Endothelial cell of umbilical vein (primary cell): ENCODE measurements around the gene SPECC1L. TPM values are rescaled to one million over a fixed set of nuclear protein-coding genes. Genes with fewer than 3 reads are reported as not detected.

Experiments
- Bru-seq: library from RNA; stranded (reverse); fragments of 400-500 nt; gene quantifications from one replicate; lab custom pipeline; 2021; lab: Mats Ljungman, UMichigan
- BruChase-seq, 2 experiments: library from RNA; stranded (reverse); fragments of 400-500 nt; gene quantifications; one replicate each; lab custom pipeline; 2021; lab: Mats Ljungman, UMichigan
- BruUV-seq: library from RNA; stranded (reverse); fragments of 400-500 nt; replicated peaks from 2 replicates; lab custom pipeline; 2021; lab: Mats Ljungman, UMichigan
- CTCF ChIA-PET: fragments of 300-600, 350-600 bp; sonication (Branson Sonifier 250); formaldehyde crosslinking; loops from one replicate; lab custom pipeline; 2021; ENCODE audit warnings: antibody characterized with exemption, inconsistent platforms; lab: Charles Lee
- POLR2A ChIA-PET: fragments of 300-600, 350-600 bp; sonication (Branson Sonifier 250); formaldehyde crosslinking; loops from one replicate; lab custom pipeline; 2021; ENCODE audit warnings: antibody characterized with exemption, inconsistent platforms; lab: Charles Lee
- DNase-seq: peaks from one replicate; pipeline ENCODE4 v3.0.0-alpha.2; 2011; ENCODE audit warnings: low read depth, low spot score
- FAIRE-seq: peaks from 2 replicates; lab custom pipeline; 2011; peaks lifted over from hg19 to GRCh38; lab: Jason Lieb, UNC
- H2AFZ ChIP-seq: 2 replicates; pipeline ENCODE4 v1.6.0; 2012; ENCODE audit warnings: low read depth, low read length, control low read depth, inconsistent platforms
- H3K27ac ChIP-seq: 2 replicates; pipeline ENCODE4 v1.5.1; 2011; ENCODE audit warnings: low read depth, mild to moderate bottlenecking, control low read depth, low read length, moderate library complexity; ENCODE audit not compliant: insufficient read depth
- H3K27me3 ChIP-seq, 2 experiments: 2 replicates each; pipeline versions ENCODE4 v1.6.0 to v1.6.1; 2011; ENCODE audit warnings: low read length in 2 of 2, mixed read lengths in 1 of 2; ENCODE audit not compliant: control insufficient read depth in 2 of 2, insufficient read depth in 2 of 2
- H3K36me3 ChIP-seq, 2 experiments: 2 replicates in 1 of 2; 3 replicates in 1 of 2; pipeline ENCODE4 v1.5.1; 2011; ENCODE audit warnings: low read length in 2 of 2, mild to moderate bottlenecking in 1 of 2, moderate library complexity in 1 of 2; ENCODE audit not compliant: control insufficient read depth in 2 of 2, insufficient read depth in 2 of 2; ENCODE audit errors: extremely low read depth in 1 of 2
- H3K4me1 ChIP-seq: 3 replicates; pipeline ENCODE4 v1.5.1; 2011; ENCODE audit warnings: mild to moderate bottlenecking, low read length; ENCODE audit not compliant: control insufficient read depth, insufficient read depth; ENCODE audit errors: extremely low read depth
- H3K4me2 ChIP-seq: 2 replicates; pipeline ENCODE4 v1.6.1; 2011; ENCODE audit warnings: low read length, control low read depth, mixed read lengths; ENCODE audit not compliant: insufficient read depth
- H3K4me3 ChIP-seq, 3 experiments: fragments of 200-600 bp in 1 of 3; sonication (generic), shearing (Covaris generic) in 1 of 3; replicated peaks in 1 of 3; 2 replicates each; pipeline ENCODE4 v1.5.1; 2011 to 2016; ENCODE audit warnings: control low read depth in 3 of 3, low read length in 3 of 3, mild to moderate bottlenecking in 2 of 3, inconsistent platforms in 1 of 3, low read depth in 1 of 3, moderate library complexity in 1 of 3; ENCODE audit not compliant: insufficient read depth in 1 of 3
- H3K79me2 ChIP-seq: 2 replicates; pipeline ENCODE4 v1.6.0; 2012; ENCODE audit warnings: low read length, inconsistent platforms; ENCODE audit not compliant: control insufficient read depth, insufficient read depth
- H3K9ac ChIP-seq: replicated peaks from 2 replicates; pipeline ENCODE3; 2011; ENCODE audit warnings: low read length, control low read depth; ENCODE audit not compliant: insufficient read depth; ENCODE audit errors: extremely low read depth
- H3K9me1 ChIP-seq: replicated peaks from 3 replicates; pipeline ENCODE4 v1.6.0; 2011; ENCODE audit warnings: mild to moderate bottlenecking, low read length; ENCODE audit not compliant: control insufficient read depth, insufficient read depth; ENCODE audit errors: extremely low read depth
- H3K9me3 ChIP-seq: replicated peaks from 2 replicates; pipeline ENCODE4 v1.5.1; 2012; ENCODE audit warnings: low read length, inconsistent platforms; ENCODE audit not compliant: control insufficient read depth, insufficient read depth
- H4K20me1 ChIP-seq: replicated peaks from 2 replicates; pipeline ENCODE3; 2011; ENCODE audit warnings: mild to moderate bottlenecking, low read length; ENCODE audit not compliant: control insufficient read depth, insufficient read depth; ENCODE audit errors: extremely low read depth
- JUN ChIP-seq: IDR thresholded peaks from 2 replicates; pipeline ENCODE4 v1.6.1; 2011; ENCODE audit warnings: borderline replicate concordance, low read depth; ENCODE audit not compliant: insufficient read length, insufficient read depth
- MYC ChIP-seq: IDR thresholded peaks from one replicate; pipeline ENCODE4 v1.6.1; 2011; ENCODE audit warnings: mild to moderate bottlenecking, low read depth, low read length
- POLR2A ChIP-seq: IDR thresholded peaks from 2 replicates; pipeline ENCODE4 v1.6.1; 2012; ENCODE audit warnings: low read depth, mild to moderate bottlenecking, control low read depth, low read length
- POLR2AphosphoS5 ChIP-seq: IDR thresholded peaks from 2 replicates; pipeline ENCODE4 v1.6.1; 2012; ENCODE audit warnings: low read depth, mild to moderate bottlenecking, control low read depth, low read length, moderate library complexity; ENCODE audit not compliant: insufficient read depth
- dilution Hi-C: fragments of 300-500 bp; cut with MboI; formaldehyde crosslinking; loops from one replicate; pipeline ENCODE4 v1.15.0; 2019; ENCODE audit warnings: low sequenced_read_pairs; ENCODE audit not compliant: extremely low pct_ligation_motif_present
- intact Hi-C: fragments of 100-400 bp; cut with micrococcal nuclease; formaldehyde crosslinking; loops from one replicate; pipeline ENCODE4 v1.10.0; 2022
- long read RNA-seq: library from polyadenylated mRNA; stranded (forward); transcript quantifications from one replicate; pipeline ENCODE4 v2.0.0, GENCODE V29; 2021
- polyA minus RNA-seq, 3 experiments: library from RNA; depleted of rRNA, polyadenylated mRNA; stranded (reverse); fragments of >200 nt; gene quantifications; 1 replicate in 1 of 3; 2 replicates in 2 of 3; pipeline ENCODE4 v1.2.3, GENCODE V29; 2011
- polyA plus RNA-seq, 4 experiments: library from polyadenylated mRNA; depleted of rRNA in 3 of 4; stranded (reverse) in 3 of 4; unstranded in 1 of 4; fragments of >200 nt; gene quantifications; 2 replicates each; pipeline versions ENCODE4 v1.2.1 to v1.2.3, GENCODE V29; 2011 to 2012; ENCODE audit warnings: missing spikeins in 1 of 4
- total RNA-seq: library from RNA; stranded (reverse); gene quantifications from 2 replicates; pipeline ENCODE4 v1.2.3, GENCODE V29; 2021
- TF ChIP-seq, protein P1 (sequence below), 2 donors: IDR thresholded peaks; 1 replicate in 1 of 2; 2 replicates in 1 of 2; pipeline ENCODE4 v1.5.1; 2011; ENCODE audit warnings: low read length in 2 of 2, mild to moderate bottlenecking in 2 of 2, moderate library complexity in 2 of 2, control low read depth in 1 of 2, inconsistent platforms in 1 of 2, low read depth in 1 of 2; ENCODE audit not compliant: insufficient read depth in 1 of 2; ENCODE audit errors: extremely low read depth in 1 of 2

Gene SPECC1L, protein sequence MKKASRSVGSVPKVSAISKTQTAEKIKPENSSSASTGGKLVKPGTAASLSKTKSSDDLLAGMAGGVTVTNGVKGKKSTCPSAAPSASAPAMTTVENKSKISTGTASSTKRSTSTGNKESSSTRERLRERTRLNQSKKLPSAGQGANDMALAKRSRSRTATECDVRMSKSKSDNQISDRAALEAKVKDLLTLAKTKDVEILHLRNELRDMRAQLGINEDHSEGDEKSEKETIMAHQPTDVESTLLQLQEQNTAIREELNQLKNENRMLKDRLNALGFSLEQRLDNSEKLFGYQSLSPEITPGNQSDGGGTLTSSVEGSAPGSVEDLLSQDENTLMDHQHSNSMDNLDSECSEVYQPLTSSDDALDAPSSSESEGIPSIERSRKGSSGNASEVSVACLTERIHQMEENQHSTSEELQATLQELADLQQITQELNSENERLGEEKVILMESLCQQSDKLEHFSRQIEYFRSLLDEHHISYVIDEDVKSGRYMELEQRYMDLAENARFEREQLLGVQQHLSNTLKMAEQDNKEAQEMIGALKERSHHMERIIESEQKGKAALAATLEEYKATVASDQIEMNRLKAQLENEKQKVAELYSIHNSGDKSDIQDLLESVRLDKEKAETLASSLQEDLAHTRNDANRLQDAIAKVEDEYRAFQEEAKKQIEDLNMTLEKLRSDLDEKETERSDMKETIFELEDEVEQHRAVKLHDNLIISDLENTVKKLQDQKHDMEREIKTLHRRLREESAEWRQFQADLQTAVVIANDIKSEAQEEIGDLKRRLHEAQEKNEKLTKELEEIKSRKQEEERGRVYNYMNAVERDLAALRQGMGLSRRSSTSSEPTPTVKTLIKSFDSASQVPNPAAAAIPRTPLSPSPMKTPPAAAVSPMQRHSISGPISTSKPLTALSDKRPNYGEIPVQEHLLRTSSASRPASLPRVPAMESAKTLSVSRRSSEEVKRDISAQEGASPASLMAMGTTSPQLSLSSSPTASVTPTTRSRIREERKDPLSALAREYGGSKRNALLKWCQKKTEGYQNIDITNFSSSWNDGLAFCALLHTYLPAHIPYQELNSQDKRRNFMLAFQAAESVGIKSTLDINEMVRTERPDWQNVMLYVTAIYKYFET
- total RNA-seq (63.2 and 79.3 TPM in 2 replicates), polyA plus RNA-seq (18.8 and 22.8 TPM in 2 replicates), polyA minus RNA-seq (51.1 and 60.3 TPM in 2 replicates), Bru-seq, nascent RNA (percentile 82 among the genes with signal in this experiment), BruChase-seq, experiment 1, labeled RNA remaining after a 6-hour chase (percentile 99 among the genes with signal in this experiment), BruChase-seq, experiment 2, labeled RNA remaining after a 2-hour chase (percentile 98 among the genes with signal in this experiment)
- 25.7 and 26.4 TPM in 2 replicates for polyA plus RNA-seq (2011; cell fraction: cytosol; rRNA removed)
- 52.7 and 57.4 TPM in 2 replicates for polyA plus RNA-seq (2011; cell fraction: nucleus; rRNA removed)
- 29.0 and 36.1 TPM in 2 replicates for polyA plus RNA-seq (2012)
- polyA minus RNA-seq (2011; cell fraction: cytosol; rRNA and poly(A)+ RNA removed) = 15.2 TPM
- polyA minus RNA-seq (2011; cell fraction: nucleus; rRNA and poly(A)+ RNA removed) = 55.3 and 60.1 TPM in 2 replicates
- long read RNA-seq, full-length matches to known transcripts = 7 of 17 reads
- long read RNA-seq, partial matches to known transcripts = 6 of 17 reads
- long read RNA-seq, other reads (novel, unspliced or antisense) = 4 of 17 reads

DNA sequence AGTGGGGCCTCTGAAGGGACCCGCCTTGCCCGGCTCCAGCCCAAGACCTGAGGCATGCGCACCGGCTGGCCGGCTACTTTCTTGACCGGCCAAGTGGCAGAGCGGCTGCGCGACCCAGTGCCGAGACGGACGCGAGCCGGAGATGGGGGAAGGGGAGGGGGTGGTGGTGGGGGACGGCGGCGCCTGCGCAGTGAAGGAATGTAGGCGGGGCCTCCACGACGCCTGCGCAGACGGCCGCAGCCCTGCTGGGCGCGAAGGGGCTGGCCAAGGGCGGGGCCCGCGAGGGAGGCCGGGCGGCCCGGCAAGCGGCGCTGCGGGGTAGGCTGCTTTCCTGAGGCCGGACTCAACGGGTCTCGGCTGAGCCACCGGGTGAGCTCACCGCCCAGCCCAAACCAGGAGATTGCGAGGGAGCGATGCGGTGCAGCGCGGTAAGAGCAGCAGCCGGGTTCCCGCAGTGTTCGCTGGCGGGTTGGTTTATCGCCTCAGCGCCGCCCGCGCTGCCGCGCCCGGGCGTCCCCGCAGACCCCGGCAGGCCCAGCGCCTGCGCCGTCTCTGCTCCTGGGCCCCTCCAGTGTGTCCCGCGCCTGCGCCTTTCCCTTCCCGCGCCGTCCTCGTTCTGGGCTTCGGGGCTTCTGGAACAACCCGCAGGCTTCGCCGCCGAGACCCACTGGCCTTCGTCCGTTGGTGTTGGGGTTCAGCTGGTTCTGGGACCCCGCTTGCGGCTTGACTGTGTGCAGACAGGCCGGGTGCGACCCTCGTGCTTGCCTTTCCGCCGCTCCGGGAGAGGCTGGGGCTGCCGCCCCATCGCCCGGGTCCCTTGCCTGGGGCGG lies at the start of gene SPECC1L:
Gene SPECC1L, plus strand, starts transcription at position 276 of the 830 bp plus-strand sequence. CDS start 31,401 bp downstream, outside the sequence.
- H3K79me2 ChIP-seq = peaks cover 46% of the 10 kb centered on the region
- H3K9me3 ChIP-seq = no peaks in the 10 kb centered on the region
- H3K4me1 ChIP-seq = peaks cover 12% of the 10 kb centered on the region
- peak; percentile 83 for FAIRE-seq
- ChIA-PET POLR2A (no interaction called here), CTCF (interaction anchor here (1.3 to 1.6 kb wide), 2 partner anchors 50 to 232 kb away, joined by 3 read pairs; no protein-coding TSS in a partner anchor)
- peak within 1 kb of the TSS; percentile 96 for H2AFZ ChIP-seq
- H3K4me2 ChIP-seq = peak within 1 kb of the TSS; percentile 97
- H3K9me1 ChIP-seq = no peaks in the 10 kb centered on the region
- intact Hi-C loops (loop anchor here (1.0 to 5.0 kb wide), 6 partner anchors 18 to 254 kb away; no protein-coding TSS in a partner anchor), dilution Hi-C loops (no loop called here)
- TF ChIP-seq MYC (no peak), POLR2A (peak; percentile 99), POLR2AphosphoS5 (peak; percentile 99), JUN (no peak)
- TF ChIP-seq, protein P1, sequence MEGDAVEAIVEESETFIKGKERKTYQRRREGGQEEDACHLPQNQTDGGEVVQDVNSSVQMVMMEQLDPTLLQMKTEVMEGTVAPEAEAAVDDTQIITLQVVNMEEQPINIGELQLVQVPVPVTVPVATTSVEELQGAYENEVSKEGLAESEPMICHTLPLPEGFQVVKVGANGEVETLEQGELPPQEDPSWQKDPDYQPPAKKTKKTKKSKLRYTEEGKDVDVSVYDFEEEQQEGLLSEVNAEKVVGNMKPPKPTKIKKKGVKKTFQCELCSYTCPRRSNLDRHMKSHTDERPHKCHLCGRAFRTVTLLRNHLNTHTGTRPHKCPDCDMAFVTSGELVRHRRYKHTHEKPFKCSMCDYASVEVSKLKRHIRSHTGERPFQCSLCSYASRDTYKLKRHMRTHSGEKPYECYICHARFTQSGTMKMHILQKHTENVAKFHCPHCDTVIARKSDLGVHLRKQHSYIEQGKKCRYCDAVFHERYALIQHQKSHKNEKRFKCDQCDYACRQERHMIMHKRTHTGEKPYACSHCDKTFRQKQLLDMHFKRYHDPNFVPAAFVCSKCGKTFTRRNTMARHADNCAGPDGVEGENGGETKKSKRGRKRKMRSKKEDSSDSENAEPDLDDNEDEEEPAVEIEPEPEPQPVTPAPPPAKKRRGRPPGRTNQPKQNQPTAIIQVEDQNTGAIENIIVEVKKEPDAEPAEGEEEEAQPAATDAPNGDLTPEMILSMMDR (IDR thresholded peaks at IDR 0.05; ENCODE audit: extremely low read depth in 1 of 2, insufficient read depth in 1 of 2, low read depth in 1 of 2, low read length in 2 of 2) = peak in 1 of 2 donors; percentile 6
- H3K4me3 ChIP-seq = peak within 1 kb of the TSS; percentile 68 to 98 (median 85)
- H3K9ac ChIP-seq = peak within 1 kb of the TSS; percentile 93
- H3K27ac ChIP-seq = peak within 1 kb of the TSS; percentile 70
- H3K36me3 ChIP-seq = no peaks in the 10 kb centered on the region
- no peaks in the 10 kb centered on the region for H3K27me3 ChIP-seq
- BruUV-seq = no TSS peak
- H4K20me1 ChIP-seq = no peaks in the 10 kb centered on the region
- peak; percentile 96 for DNase-seq
